Prostate gland (tissue), 2 donors: ENCODE measurements around the gene GAB4.

Source experiments
- POLR2A ChIP-seq: fragments of 450-650 bp; IDR thresholded peaks from one replicate; pipeline ENCODE4 v1.6.1; 2016; ENCODE audit warnings: antibody characterized with exemption, mild to moderate bottlenecking
- POLR2AphosphoS5 ChIP-seq: sonication (generic); formaldehyde crosslinking; IDR thresholded peaks from one replicate; pipeline ENCODE4 v1.6.1; 2017; ENCODE audit warnings: antibody characterized with exemption
- TF ChIP-seq, protein P1 (sequence below), 4 experiments: fragments of 200-600 bp in 2 of 4; fragments of 450-650 bp in 2 of 4; sonication (generic) in 2 of 4; IDR thresholded peaks; 1 replicate in 3 of 4; 2 replicates in 1 of 4; pipeline ENCODE4 v1.5.1; 2016 to 2019; ENCODE audit warnings: antibody characterized with exemption in 4 of 4, mild to moderate bottlenecking in 2 of 4, moderate library complexity in 2 of 4

DNA sequence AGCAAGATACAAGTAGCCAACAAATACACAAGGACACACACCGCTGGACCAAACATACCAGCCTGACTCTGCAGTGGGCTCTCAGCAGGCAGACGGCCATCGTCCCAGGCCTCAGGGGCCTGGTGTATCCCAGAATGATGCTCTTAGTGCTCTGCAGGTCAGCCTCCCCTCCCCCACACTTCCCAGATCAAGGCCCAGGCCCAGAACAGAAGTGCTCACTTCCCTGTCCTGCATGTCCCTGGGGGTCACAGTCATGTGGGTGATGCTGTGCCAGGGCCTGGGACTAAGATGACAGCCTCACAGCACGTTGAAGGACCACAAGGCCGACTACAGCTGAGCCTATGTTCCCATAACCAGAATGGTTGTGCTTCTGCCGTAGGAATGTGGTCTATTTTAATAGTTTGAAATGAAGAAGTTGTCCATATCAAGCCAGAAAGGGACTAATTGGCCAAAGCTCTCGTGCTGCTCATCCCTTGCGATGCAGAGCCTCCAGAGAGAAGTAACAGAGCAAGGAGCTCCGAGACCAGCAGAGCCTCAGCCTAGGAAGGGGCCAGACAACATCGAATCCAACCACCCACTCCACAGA lies 48.6 kb downstream of the GAB4 start:
- TF ChIP-seq, protein P1, sequence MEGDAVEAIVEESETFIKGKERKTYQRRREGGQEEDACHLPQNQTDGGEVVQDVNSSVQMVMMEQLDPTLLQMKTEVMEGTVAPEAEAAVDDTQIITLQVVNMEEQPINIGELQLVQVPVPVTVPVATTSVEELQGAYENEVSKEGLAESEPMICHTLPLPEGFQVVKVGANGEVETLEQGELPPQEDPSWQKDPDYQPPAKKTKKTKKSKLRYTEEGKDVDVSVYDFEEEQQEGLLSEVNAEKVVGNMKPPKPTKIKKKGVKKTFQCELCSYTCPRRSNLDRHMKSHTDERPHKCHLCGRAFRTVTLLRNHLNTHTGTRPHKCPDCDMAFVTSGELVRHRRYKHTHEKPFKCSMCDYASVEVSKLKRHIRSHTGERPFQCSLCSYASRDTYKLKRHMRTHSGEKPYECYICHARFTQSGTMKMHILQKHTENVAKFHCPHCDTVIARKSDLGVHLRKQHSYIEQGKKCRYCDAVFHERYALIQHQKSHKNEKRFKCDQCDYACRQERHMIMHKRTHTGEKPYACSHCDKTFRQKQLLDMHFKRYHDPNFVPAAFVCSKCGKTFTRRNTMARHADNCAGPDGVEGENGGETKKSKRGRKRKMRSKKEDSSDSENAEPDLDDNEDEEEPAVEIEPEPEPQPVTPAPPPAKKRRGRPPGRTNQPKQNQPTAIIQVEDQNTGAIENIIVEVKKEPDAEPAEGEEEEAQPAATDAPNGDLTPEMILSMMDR (IDR thresholded peaks at IDR 0.05): no peak
- TF ChIP-seq POLR2AphosphoS5 (no peak), POLR2A (no peak)
